Measurements from ENCODE around the gene PAK4. TPM values are rescaled to one million over a fixed set of nuclear protein-coding genes. Genes with fewer than 3 reads are reported as not detected.
A peak's percentile ranks its signal among the peaks of the same experiment; 100 is the strongest.
"Not testable (repeated sequence)": the region's sequence is repeated elsewhere in the genome, so short reads cannot be mapped to it uniquely, and the experiment has no call there.

Gene PAK4
- total and polyA plus RNA-seq, 3 donors from 2014 or later: 61.0 to 88.3 (median 84.3) TPM

DNA sequence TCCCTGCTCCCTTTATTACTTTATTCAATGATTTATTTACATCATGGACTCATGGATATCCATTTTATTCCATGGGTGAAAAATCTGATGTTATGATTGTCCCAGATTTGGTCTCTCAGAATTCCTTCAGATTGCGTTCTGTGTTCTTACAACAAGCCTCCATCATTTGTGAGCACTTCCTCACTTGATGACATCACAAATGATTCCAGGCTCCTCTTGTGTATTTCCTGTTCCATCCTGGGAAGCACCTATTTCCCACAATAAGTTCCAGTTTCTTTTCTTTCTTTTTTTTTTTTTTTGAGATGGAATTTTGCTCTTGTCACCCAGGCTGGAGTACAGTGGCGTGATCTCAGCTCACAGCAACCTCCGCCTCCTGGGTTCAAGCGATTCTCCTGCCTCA lies 34.7 kb upstream of the PAK4 start:
- no peaks in the 10 kb centered on the region for H3K9me3 ChIP-seq
- intact Hi-C loops (cut with DNase I; ENCODE audit: low total_unique reads): no loop called here
- H3K4me1 ChIP-seq: no peaks in the 10 kb centered on the region
- 93 to 95% methylated on average over 4 of the region's 4 CpGs for WGBS, 2 donors
- no peak for DNase-seq
- no peak for TF ChIP-seq POLR2A (IDR thresholded peaks at IDR 0.05)
- TF ChIP-seq, protein P1, sequence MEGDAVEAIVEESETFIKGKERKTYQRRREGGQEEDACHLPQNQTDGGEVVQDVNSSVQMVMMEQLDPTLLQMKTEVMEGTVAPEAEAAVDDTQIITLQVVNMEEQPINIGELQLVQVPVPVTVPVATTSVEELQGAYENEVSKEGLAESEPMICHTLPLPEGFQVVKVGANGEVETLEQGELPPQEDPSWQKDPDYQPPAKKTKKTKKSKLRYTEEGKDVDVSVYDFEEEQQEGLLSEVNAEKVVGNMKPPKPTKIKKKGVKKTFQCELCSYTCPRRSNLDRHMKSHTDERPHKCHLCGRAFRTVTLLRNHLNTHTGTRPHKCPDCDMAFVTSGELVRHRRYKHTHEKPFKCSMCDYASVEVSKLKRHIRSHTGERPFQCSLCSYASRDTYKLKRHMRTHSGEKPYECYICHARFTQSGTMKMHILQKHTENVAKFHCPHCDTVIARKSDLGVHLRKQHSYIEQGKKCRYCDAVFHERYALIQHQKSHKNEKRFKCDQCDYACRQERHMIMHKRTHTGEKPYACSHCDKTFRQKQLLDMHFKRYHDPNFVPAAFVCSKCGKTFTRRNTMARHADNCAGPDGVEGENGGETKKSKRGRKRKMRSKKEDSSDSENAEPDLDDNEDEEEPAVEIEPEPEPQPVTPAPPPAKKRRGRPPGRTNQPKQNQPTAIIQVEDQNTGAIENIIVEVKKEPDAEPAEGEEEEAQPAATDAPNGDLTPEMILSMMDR (IDR thresholded peaks at IDR 0.05): no peak
- no peaks in the 10 kb centered on the region for H3K27me3 ChIP-seq
- H3K27ac ChIP-seq: no peak overlapping the region
- H3K36me3 ChIP-seq (ENCODE audit: low read depth, missing control alignments): no peaks in the 10 kb centered on the region
- no peak overlapping the region for H3K4me3 ChIP-seq

DNA sequence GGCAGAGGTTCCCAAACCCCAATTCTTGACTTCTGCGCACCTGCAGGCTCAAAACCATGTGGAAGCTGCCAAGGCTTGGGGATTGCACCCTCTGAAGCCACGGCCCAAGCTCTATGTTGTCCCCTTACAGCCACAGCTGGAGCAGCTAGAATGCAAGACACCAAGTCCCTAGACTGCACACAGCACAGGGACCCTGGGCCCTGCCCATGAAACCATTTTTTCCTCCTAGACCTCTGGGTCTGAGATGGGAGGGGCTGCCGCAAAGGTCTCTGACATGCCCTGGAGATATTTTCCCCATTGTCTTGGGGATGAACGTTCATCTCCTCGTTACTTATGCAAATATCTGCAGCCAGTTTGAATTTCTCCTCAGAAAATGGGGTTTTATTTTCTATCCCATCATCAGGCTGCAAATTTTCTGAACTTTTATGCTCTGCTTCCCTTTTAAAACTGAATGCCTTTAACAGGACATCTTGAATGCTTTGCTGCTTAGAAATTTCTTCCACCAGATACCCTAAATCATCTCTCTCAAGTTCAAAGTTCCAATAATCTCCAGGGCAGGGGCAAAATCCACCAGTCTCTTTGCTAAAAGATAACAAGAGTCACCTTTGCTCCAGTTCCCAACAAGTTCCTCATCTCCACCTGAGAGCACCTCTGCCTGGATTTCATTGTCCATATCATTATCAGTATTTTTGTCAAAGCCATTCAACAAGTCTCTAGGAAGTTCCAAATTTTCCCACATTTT lies 29.6 kb upstream of the PAK4 start:
- H3K4me1 ChIP-seq; intact Hi-C loops (cut with DNase I; ENCODE audit: low total_unique reads); DNase-seq; H3K27me3 ChIP-seq; H3K36me3 ChIP-seq (ENCODE audit: low read depth, missing control alignments); H3K27ac ChIP-seq; H3K4me3 ChIP-seq; H3K9me3 ChIP-seq: not testable (repeated sequence)
- 84 to 86% methylated on average over 5 of the region's 5 CpGs for WGBS, 2 donors

DNA sequence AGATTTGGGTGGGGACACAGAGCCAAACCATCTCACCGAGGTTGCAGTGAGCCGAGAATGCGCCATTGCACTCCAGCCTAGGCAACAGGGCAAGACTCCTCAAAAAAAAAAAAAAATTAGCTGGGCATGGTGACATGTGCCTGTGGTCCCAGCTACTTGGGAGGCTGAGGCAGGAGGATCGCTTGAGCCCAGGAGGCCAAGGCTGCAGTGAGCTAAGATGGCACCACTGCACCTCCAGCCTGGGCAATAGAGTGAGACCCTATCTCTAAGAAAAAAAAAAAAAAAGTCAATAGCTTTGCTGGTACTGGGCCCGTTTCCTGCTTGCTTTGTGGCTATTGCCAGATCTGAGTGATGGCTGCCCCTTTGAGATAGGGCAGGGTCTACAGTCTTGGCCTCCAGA lies 28.3 kb upstream of the PAK4 start:
- H3K4me1 ChIP-seq: no peaks in the 10 kb centered on the region
- intact Hi-C loops (cut with DNase I; ENCODE audit: low total_unique reads): no loop called here
- H3K27ac ChIP-seq: no peak overlapping the region
- DNase-seq: no peak
- no peaks in the 10 kb centered on the region for H3K9me3 ChIP-seq
- no peak overlapping the region for H3K4me3 ChIP-seq
- 51 to 91% methylated on average over 5 of the region's 5 CpGs for WGBS, 2 donors
- no peaks in the 10 kb centered on the region for H3K36me3 ChIP-seq (ENCODE audit: low read depth, missing control alignments)
- TF ChIP-seq, protein P1 (IDR thresholded peaks at IDR 0.05): no peak
- no peak for TF ChIP-seq POLR2A (IDR thresholded peaks at IDR 0.05)
- no peaks in the 10 kb centered on the region for H3K27me3 ChIP-seq

DNA sequence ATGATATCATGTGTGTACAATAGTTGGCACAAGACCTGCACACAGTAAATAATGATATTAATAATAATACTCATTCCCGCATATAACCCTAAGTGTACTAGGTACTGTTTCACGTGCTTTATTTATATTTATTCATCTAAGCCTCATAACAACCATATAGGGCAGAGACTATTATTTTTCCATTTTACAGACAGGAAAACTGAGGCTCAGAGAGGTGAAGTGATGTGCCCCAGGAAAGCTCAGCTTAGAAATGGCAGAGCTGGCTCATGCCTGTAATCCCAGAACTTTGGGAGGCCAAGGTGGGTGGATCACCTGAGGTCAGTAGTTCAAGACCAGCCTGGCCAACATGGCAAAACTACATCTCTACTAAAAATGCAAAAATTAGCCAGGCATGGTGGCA lies 27.9 kb upstream of the PAK4 start:
- H3K27ac ChIP-seq: no peak overlapping the region
- no peak for DNase-seq
- H3K36me3 ChIP-seq (ENCODE audit: low read depth, missing control alignments): no peaks in the 10 kb centered on the region
- TF ChIP-seq, protein P1 (IDR thresholded peaks at IDR 0.05): no peak
- no peak for TF ChIP-seq POLR2A (IDR thresholded peaks at IDR 0.05)
- H3K27me3 ChIP-seq: no peaks in the 10 kb centered on the region
- H3K9me3 ChIP-seq: no peaks in the 10 kb centered on the region
- H3K4me3 ChIP-seq: no peak overlapping the region
- no peaks in the 10 kb centered on the region for H3K4me1 ChIP-seq
- intact Hi-C loops (cut with DNase I; ENCODE audit: low total_unique reads): no loop called here
- WGBS, 2 donors: 75 to 78% methylated on average over 2 of the region's 2 CpGs

DNA sequence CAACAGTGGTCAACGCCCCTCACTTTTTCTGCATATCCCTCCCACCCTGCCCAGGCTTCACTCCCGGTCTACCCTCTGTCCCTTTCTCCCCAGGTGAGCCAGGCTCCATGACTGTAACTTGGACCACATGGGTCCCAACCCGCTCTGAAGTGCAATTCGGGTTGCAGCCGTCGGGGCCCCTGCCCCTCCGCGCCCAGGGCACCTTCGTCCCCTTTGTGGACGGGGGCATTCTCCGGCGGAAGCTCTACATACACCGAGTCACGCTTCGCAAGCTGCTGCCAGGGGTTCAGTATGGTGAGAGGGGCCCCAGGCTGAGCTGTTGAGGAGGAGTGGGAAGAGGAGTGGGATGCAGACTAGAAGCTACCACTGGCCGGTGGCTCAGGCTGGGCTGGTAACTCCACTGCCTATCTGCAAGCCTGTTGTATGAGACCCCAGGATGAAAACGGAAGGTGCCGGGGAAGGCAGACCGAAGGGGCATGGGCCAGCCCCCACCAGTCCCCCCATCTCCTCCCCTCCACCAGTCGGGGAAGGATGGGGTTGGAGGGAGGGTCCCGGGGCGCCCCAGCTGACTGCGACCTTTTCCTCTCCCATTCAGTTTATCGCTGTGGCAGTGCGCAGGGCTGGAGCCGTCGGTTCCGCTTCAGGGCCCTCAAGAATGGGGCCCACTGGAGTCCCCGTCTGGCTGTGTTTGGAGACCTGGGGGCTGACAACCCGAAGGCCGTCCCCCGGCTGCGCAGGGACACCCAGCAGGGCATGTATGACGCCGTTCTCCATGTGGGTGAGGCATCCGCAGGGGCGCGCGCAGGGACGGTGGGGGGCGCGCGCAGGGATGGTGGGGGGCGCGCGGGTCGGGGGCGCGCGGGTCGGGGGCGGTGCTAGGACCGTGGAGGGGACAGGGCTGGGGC lies 27.0 kb upstream of the PAK4 start:
- Histone ChIP-seq H3K9me3 (no peaks in the 10 kb centered on the region), H3K27me3 (no peaks in the 10 kb centered on the region), H3K4me3 (peak overlapping the region in 1 of 2 donors; percentile 36), H3K4me1 (no peaks in the 10 kb centered on the region), H3K27ac (no peak overlapping the region), H3K36me3 (ENCODE audit: low read depth, missing control alignments) (no peaks in the 10 kb centered on the region)
- TF ChIP-seq, protein P1 (IDR thresholded peaks at IDR 0.05): no peak
- no peak for TF ChIP-seq POLR2A (IDR thresholded peaks at IDR 0.05)
- intact Hi-C loops (cut with DNase I; ENCODE audit: low total_unique reads): no loop called here
- 8 to 15% methylated on average over 25 to 53 of the region's 53 CpGs for WGBS, 2 donors
- no peak for DNase-seq
